Neural progenitor cell (in vitro differentiated cells): Measurements from ENCODE around the gene CHPF2.

Experiments
- CTCF ChIP-seq: fragments of 200-600 bp; sonication (generic); IDR thresholded peaks from 2 replicates; pipeline ENCODE4 v1.5.1; 2017; ENCODE audit warnings: antibody characterized with exemption, mild to moderate bottlenecking
- EZH2phosphoT487 ChIP-seq: fragments of 200-600 bp; sonication (generic); IDR thresholded peaks from 2 replicates; pipeline ENCODE4 v1.6.1; 2017; ENCODE audit warnings: antibody characterized with exemption

- TF ChIP-seq EZH2phosphoT487 (no peak), CTCF (no peak)
Observed at GRCh38 chr7:151286148-151286547, 53.9 kb downstream of the CHPF2 start.
